Choroid plexus epithelial cell (primary cell): ENCODE measurements around the gene IGDCC3.
"Not testable (repeated sequence)": the region's sequence is repeated elsewhere in the genome, so short reads cannot be mapped to it uniquely, and the experiment has no call there.

Experiments
- DNase-seq: peaks from one replicate; pipeline ENCODE4 v3.0.0-alpha.2; 2010; ENCODE audit warnings: low read depth
- H3K4me3 ChIP-seq: 2 replicates; pipeline ENCODE4 v1.5.1; 2011; ENCODE audit warnings: low read depth, mild to moderate bottlenecking, control low read depth, low read length, moderate library complexity
- TF ChIP-seq, protein P1 (sequence below): conservative IDR thresholded peaks from 2 replicates; pipeline ENCODE4 v1.5.1; 2011; ENCODE audit warnings: low read depth, mild to moderate bottlenecking, control low read depth, inconsistent platforms, low read length, moderate library complexity

IGDCC3 gene

DNA sequence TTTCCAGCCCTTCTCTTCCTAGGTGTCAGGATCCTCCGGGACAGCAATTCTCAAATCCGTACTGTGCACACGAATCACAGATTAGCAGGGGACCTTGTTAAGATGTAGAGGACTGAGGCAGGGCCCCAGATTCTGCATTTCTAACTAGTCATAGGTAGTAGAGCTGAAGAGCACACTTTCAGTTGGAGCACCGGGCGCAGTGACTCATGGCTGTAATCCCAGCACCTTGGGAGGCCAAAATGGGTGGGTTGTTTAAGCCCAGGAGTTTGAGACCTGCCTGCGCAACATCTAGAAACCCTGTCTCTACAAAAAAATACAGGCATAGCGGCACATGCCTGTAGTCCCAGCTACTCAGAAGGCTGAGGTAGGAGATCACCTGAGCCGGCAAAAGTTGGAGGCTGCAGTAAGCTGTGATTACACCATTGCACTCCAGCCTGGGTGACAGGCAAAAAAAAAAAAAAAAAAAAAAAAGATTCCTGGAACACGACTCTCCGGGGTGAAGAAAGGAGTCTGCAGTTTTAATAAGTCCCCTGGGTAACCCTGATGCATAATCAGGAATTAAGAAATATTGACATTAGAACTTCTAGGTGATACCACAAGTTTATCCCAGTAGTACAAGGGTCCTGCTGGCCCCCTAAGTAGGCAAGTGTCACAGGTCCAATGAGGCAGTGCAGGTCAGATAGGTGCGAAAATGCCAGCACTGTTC is 21.4 kb upstream of the IGDCC3 start:
- no peak overlapping the region for H3K4me3 ChIP-seq
- DNase-seq = no peak
- TF ChIP-seq, protein P1, sequence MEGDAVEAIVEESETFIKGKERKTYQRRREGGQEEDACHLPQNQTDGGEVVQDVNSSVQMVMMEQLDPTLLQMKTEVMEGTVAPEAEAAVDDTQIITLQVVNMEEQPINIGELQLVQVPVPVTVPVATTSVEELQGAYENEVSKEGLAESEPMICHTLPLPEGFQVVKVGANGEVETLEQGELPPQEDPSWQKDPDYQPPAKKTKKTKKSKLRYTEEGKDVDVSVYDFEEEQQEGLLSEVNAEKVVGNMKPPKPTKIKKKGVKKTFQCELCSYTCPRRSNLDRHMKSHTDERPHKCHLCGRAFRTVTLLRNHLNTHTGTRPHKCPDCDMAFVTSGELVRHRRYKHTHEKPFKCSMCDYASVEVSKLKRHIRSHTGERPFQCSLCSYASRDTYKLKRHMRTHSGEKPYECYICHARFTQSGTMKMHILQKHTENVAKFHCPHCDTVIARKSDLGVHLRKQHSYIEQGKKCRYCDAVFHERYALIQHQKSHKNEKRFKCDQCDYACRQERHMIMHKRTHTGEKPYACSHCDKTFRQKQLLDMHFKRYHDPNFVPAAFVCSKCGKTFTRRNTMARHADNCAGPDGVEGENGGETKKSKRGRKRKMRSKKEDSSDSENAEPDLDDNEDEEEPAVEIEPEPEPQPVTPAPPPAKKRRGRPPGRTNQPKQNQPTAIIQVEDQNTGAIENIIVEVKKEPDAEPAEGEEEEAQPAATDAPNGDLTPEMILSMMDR = no peak

DNA sequence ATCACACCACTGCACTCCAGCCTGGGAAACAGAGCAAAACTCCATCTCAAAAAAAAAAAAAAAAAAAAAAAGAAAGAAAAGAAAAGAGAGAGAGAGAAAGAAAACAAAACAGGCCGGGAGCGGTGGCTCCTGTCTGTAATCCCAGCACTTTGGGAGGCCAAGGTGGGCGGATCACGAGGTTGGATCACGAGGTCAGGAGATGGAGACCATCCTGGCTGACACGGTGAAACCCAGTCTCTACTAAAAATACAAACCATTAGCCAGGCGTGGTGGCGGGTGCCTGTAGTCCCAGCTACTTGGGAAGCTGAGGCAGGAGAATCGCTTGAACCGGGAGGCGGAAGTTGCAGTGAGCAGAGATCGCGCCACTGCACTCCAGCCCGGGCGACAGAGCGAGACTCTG is 20.7 kb upstream of the IGDCC3 start:
- not testable (repeated sequence) for DNase-seq, H3K4me3 ChIP-seq

DNA sequence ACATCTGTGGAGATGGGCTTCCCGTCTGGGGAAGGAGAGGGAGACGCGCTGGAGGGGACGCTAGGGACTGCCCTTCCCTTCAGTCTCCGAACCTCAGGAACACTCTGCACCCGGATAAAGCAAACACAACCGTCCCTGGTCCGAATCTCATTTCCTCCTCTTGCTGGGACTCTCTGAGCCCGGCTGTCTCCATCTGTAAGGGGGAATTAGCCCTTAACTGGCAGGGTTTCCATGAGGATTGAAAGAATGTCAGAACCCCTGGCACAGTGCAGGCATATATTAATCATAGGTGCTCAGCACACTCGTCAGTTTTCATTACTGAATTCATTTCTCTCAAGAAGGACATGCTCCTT is 19.1 kb upstream of the IGDCC3 start:
- TF ChIP-seq, protein P1 = no peak
- H3K4me3 ChIP-seq = no peak overlapping the region
- no peak for DNase-seq

DNA sequence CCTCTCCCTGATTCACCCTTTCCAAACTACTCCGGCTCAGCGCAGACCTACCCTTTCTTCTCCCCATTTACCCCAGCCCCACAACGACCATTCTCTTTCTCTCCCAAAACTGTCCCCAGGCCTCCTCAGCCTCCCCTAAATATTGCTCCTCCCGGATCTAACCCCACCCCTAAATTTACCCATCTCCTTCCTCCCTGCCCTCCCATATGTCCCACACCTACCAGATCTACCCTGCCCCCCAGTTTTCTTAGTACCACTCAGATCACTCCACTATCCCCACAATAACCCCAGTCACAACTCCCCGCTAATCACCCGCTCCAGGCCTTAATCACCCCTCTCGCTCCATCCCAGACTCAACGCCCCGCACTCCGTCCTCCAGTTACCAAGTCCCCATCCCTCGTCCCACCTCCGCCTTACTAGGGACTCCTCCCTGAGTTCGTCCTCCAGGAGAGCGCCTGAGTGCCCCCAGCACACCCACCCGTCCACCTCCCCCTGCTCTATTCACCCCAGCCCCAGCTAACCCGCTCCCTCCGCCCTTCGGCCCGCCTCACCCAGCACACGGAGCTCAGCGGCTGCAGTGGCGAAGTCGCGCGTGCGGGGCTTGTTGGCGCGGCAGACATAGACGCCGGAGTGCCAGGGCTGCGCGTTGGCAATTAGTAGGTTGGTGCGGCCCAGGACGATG is 18.6 kb upstream of the IGDCC3 start:
- DNase-seq = no peak
- TF ChIP-seq, protein P1 = no peak
- H3K4me3 ChIP-seq = no peak overlapping the region

DNA sequence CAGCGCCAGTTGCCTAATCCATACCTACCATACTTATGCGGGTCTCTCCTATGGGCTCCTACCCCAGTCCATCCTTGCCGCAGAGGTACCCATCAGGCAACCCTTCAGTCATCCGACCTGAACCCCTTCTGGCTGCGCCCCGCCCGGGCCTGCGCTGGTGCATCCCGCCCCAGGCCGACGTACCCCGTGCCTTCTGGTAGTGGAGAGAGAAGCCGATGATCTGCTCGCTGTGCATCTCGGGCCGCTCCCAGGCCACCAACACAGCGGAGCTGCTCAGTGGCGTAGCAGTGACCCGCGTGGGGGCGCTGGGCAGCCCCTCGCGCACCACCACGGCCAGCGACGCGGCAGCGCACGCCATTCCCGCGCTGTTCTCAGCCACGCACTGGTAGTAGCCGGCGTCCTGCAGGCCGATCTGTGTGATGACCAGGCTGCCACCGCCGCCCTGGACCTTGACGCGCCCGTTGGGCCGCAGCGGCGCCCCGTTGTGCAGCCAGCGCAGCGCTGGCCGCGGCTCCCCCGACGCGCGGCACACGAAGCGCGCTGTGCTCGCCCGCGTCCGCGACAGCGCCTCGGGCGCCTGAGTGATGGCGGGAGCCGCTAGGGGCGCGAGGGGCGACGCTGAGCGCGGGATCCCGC is 17.9 kb upstream of the IGDCC3 start:
- no peak overlapping the region for H3K4me3 ChIP-seq

DNA sequence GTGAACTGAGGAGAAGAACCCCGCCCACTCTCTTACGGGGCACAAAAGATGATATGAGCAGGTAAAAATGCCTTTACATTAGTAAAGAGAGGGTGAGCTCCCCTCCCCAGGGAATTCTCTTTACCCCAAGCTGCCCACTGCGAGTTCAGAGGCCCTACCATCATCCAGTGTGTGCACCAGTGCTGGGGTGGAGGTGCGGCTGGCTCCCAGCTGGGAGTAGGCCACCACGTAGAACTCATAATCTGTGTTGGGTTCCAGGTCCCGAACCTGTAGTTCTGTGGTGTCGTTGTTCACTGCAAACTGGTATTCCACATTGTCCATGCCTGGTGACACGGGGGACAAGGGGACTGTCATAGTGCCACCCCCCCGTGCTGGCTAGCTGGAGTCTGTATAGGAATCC is 17.1 kb upstream of the IGDCC3 start:
- H3K4me3 ChIP-seq = no peak overlapping the region
- no peak for DNase-seq
- TF ChIP-seq, protein P1 = no peak

More for the DNA sequence above, 17.9 kb upstream of the IGDCC3 start:
- TF ChIP-seq, protein P1 = no peak
- no peak for DNase-seq

DNA sequence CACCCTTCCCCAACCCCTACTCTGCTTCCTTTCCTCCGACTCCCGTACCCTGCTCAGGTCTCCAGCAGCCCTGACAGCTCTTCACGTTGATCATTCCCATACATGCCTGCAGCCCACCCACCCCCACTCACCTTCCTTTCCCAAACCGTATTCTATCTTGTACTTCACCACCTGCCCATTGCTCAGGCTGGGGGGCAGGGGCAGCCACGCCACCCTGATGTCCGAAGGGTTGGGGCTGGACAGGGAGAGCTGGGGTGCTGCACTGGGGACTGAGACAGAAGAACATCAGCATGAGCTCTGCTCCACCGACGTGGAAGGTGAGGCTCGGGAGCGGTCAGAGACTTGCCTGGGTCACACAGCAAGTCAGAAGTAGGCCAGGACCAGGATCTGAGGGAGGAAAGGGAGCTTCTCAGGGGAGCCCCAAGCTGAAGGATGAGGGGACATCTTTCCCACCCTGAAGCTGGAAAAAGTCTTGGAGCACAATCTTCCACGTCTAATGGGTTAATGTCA is 16.5 kb upstream of the IGDCC3 start:
- no peak for DNase-seq
- TF ChIP-seq, protein P1 = no peak
- no peak overlapping the region for H3K4me3 ChIP-seq
